Stimulated activated naive B cell treated with anti-CD40 and anti-IgM and Interleukin-4, amounts not matched to agents 10 μg/mL and 1 μg/mL and 100 μg/mL, for 72 hours (primary cell): ENCODE results near the gene TMEM178B.

ENCODE experiments used
- ATAC-seq, 2 donors: fragments of 150-1000 bp; cut with Tn5 transposase; replicated peaks; 2 replicates each; pipeline ENCODE4 v1.10.0; 2021; ENCODE audit warnings: moderate library complexity in 1 of 2
- DNase-seq: peaks from one replicate; pipeline ENCODE4 v3.0.0; 2021
- H3K27ac Mint-ChIP-seq: one replicate; pipeline ENCODE4 v1.8.0; 2022; ENCODE audit warnings: mild to moderate bottlenecking, mixed read lengths
- H3K27me3 Mint-ChIP-seq, 2 donors: one replicate each; pipeline ENCODE4 v1.8.0; 2022; ENCODE audit warnings: mixed read lengths in 2 of 2
- H3K36me3 Mint-ChIP-seq, 2 donors: one replicate each; pipeline ENCODE4 v1.8.0; 2022; ENCODE audit warnings: mixed read lengths in 2 of 2, mild to moderate bottlenecking in 1 of 2
- H3K4me1 Mint-ChIP-seq, 2 donors: one replicate each; pipeline ENCODE4 v1.8.0; 2022; ENCODE audit warnings: mixed read lengths in 2 of 2, mild to moderate bottlenecking in 1 of 2
- H3K4me3 Mint-ChIP-seq, 2 donors: one replicate each; pipeline ENCODE4 v1.8.0; 2022; ENCODE audit warnings: mild to moderate bottlenecking in 2 of 2, mixed read lengths in 2 of 2, moderate library complexity in 1 of 2
- H3K9me3 Mint-ChIP-seq, 2 donors: one replicate each; pipeline ENCODE4 v1.8.0; 2022; ENCODE audit warnings: mixed read lengths in 2 of 2, mild to moderate bottlenecking in 1 of 2

TMEM178B gene

DNA sequence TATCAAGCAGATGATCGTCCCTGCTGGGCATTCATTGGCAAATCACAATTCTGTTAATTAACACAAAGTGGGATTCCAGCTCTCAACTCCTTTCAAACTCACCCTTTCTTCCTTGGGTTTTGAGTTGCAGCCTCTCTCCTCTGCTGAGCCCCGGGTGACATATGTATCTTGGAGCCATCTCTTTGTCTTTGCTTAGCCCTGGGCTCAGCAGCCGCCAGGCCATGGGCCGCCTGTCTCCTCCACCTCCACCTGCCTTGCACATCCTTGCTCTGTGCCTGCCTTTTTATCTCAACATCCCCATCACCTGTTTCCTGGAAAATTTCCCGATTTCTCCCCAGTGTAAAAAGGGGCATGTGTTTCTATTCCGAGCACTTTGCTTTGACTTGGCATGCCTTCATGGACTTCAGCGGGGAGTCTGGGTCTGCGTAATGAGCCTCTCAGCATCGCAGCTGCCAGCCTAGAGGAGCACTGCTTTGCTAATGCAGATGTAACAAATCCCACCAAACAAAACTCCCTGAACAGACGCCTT is 336.0 kb downstream of the TMEM178B start:
- H3K9me3 Mint-ChIP-seq, result no peaks in the 10 kb centered on the region
- H3K27me3 Mint-ChIP-seq, result peaks cover 16 to 18% of the 10 kb centered on the region in 2 donors
- H3K36me3 Mint-ChIP-seq, result no peaks in the 10 kb centered on the region
- ATAC-seq (no peak), DNase-seq (no peak)
- H3K27ac Mint-ChIP-seq, result no peak overlapping the region
- no peak overlapping the region for H3K4me3 Mint-ChIP-seq
- peaks cover 0 to 2% of the 10 kb centered on the region in 2 donors for H3K4me1 Mint-ChIP-seq

DNA sequence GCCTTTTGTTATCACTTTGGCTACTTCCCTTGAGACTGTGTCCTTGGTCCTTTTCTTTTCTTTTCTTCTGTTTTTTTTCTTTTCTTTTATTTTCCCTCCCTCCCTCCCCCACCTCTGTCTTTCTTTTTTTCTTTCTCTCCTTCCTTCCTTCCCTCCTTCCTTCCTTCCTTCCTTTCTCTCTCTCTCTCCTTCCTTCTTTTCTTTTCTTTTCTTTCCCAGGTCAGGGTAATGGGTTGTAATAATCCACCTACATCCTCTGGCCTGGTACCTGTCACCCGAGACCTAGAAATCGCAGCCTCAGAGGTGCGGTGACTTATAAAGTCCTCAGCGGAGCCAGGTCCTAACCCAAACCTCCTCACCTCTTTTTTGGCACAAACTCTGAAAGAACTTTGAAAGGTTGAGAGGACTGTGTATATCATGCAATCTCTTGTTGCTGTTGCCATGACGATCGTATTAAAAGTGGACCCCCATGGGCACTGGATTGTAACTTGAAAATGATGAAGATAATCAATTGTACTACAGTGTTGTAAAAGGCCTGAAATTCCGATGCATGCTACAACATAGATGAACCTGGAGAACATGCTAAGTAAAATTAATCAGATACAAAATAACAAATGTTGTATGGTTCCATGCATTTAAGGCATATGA is 336.6 kb downstream of the TMEM178B start:
- Mint-ChIP-seq H3K27me3 (peaks cover 16 to 21% of the 10 kb centered on the region in 2 donors), H3K27ac (no peak overlapping the region), H3K4me1 (peaks cover 0 to 2% of the 10 kb centered on the region in 2 donors), H3K9me3 (no peaks in the 10 kb centered on the region), H3K36me3 (no peaks in the 10 kb centered on the region), H3K4me3 (no peak overlapping the region)
- DNase-seq, result no peak
- ATAC-seq, result no peak

DNA sequence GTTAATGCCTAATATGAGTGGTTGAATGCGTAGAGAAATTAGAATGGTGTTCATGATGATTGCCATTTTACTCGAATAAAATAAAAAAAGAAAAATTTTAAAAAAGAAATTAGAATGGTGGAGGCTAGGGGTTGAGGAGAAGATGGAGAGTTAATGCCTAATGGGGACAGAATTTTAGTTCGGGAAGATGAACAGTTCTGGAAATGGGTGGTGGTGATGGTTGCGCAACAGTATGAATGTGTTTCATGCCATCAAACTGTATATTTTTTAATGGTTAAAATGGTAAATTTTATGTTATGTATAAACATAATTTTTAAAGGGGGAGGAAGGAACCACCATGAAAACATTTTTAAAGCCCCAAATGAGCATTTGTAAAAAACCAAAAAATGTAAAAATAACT is 337.3 kb downstream of the TMEM178B start:
- Mint-ChIP-seq H3K9me3 (no peaks in the 10 kb centered on the region), H3K27ac (no peak overlapping the region), H3K27me3 (peaks cover 16 to 21% of the 10 kb centered on the region in 2 donors), H3K4me3 (no peak overlapping the region), H3K4me1 (peaks cover 0 to 2% of the 10 kb centered on the region in 2 donors), H3K36me3 (no peaks in the 10 kb centered on the region)
- no peak for DNase-seq
- ATAC-seq, result no peak

DNA sequence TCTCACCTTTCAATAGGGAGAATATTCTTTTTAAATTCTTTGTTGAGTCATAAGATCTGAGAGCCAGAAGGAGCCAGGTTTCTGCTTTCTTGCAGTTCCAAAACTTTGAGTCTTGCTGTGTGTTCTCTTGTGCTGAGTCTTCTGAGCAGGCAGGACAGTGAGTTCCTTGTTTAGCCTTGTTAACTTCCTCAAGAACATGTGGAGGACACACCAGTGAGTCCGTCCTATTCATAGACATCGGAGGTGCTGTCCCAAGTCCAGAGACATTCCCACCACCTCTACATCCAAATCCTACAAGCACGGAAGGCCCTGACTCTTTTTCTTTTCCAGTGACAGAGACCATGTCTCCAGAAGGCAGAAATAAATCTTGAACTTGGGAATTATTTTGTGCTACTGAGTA is 342.1 kb downstream of the TMEM178B start:
- H3K27ac Mint-ChIP-seq, result no peak overlapping the region
- H3K27me3 Mint-ChIP-seq, result peaks cover 0 to 5% of the 10 kb centered on the region in 2 donors
- ATAC-seq (no peak), DNase-seq (no peak)
- H3K4me3 Mint-ChIP-seq, result no peak overlapping the region
- peaks cover 0 to 1% of the 10 kb centered on the region in 2 donors for H3K4me1 Mint-ChIP-seq
- H3K9me3 Mint-ChIP-seq, result peaks cover 3% of the 10 kb centered on the region in 2 donors
- H3K36me3 Mint-ChIP-seq, result no peaks in the 10 kb centered on the region

DNA sequence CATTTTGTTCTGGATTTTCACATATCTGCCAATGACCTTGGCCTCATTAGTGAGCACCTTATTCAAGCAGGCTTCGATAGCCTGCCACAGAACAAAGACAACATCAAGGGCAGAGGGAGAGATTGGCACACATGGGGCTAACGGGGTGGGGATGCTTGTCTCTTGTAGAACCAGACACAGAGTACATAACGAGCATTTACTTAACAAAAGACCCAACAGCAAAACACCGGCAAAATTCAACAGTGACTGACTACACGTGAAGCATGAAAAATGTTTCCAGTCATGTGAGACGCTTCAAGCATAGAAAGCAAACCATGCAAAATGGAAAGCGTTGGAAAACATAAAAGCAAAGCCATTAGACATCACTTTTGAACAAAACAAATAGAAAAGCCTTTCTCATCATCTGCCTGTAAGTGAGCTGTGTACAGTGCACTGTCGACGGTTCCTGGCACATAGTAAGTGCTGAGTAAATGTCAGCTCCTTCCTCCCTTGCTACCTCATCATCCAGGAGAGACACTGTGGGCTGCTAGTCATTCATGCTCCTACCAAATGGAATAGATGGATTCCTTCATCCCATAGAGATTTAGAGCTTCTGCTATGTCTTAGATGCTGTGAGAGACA is 342.9 kb downstream of the TMEM178B start:
- Mint-ChIP-seq H3K27me3 (peaks cover 0 to 5% of the 10 kb centered on the region in 2 donors), H3K4me1 (peaks cover 0 to 1% of the 10 kb centered on the region in 2 donors), H3K27ac (no peak overlapping the region), H3K36me3 (no peaks in the 10 kb centered on the region), H3K9me3 (peaks cover 3% of the 10 kb centered on the region in 2 donors), H3K4me3 (no peak overlapping the region)
- ATAC-seq (no peak), DNase-seq (no peak)

DNA sequence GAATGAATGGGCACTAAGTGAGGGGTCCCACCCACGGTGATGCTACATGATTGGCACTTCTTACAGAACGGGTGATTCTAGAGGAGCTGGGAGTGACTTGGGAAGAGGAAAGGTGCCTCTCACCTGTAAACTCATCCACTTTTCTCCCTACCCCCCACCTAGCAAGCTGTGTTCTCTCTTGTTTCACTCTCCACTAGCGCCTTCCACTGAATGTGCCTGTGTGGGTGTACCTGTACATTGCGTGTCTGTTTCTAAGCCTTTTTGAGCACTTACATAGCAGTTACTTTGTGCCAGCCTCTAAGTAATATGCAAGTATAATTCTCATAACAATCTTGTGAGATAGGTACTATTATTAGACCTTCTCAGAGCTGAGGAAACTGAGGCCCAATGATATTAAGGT is 343.6 kb downstream of the TMEM178B start:
- peaks cover 0 to 9% of the 10 kb centered on the region in 2 donors for H3K27me3 Mint-ChIP-seq
- ATAC-seq (no peak), DNase-seq (no peak)
- no peak overlapping the region for H3K4me3 Mint-ChIP-seq
- H3K36me3 Mint-ChIP-seq, result no peaks in the 10 kb centered on the region
- peaks cover 0 to 1% of the 10 kb centered on the region in 2 donors for H3K4me1 Mint-ChIP-seq
- H3K9me3 Mint-ChIP-seq, result peaks cover 3% of the 10 kb centered on the region in 2 donors
- no peak overlapping the region for H3K27ac Mint-ChIP-seq

DNA sequence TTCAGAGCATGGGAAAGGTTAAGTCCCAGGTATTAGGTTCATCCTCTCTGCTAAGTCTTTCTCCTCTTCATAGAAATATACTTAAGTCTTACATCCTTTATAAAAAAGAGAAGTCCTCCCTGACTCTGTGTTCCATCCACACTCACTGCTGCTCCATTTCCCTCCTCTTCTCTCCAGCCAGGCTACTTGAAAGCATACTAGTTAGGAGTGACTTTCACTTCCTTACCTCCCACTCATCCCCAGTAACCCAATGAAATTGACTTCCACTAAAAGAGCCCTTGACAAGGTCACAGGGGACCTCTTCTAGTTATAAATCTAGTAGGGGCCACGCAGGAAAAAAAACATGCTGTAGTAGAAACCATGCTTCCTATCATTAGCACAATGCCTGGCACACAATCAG is 344.2 kb downstream of the TMEM178B start:
- ATAC-seq (peak in 1 of 2 donors; percentile 49), DNase-seq (no peak)
- H3K36me3 Mint-ChIP-seq, result no peaks in the 10 kb centered on the region
- H3K9me3 Mint-ChIP-seq, result peaks cover 3% of the 10 kb centered on the region in 2 donors
- no peak overlapping the region for H3K27ac Mint-ChIP-seq
- H3K4me1 Mint-ChIP-seq, result peaks cover 0 to 1% of the 10 kb centered on the region in 2 donors
- peaks cover 0 to 12% of the 10 kb centered on the region in 2 donors for H3K27me3 Mint-ChIP-seq
- H3K4me3 Mint-ChIP-seq, result no peak overlapping the region

DNA sequence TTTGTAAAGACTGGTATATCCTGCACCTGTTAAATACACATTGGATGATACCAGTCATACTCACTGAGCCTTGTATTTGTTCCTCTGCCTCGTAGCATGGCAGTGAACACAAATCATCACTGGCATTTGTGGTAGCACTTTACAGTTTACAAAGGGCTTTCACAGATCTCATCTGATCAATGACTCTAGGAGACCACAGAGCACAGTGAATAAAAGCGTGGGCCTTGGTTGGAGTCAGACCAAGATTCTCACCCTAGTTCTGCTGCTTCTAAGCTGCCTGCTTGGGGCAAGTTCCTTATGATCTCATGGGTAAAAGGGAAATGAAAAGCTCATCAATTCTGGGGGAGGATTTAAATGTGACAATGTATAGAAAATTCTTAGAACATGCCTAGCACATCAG is 347.4 kb downstream of the TMEM178B start:
- H3K36me3 Mint-ChIP-seq, result no peaks in the 10 kb centered on the region
- ATAC-seq (no peak), DNase-seq (no peak)
- no peak overlapping the region for H3K4me3 Mint-ChIP-seq
- H3K27ac Mint-ChIP-seq, result no peak overlapping the region
- H3K4me1 Mint-ChIP-seq, result peaks cover 0 to 1% of the 10 kb centered on the region in 2 donors
- peaks cover 7% of the 10 kb centered on the region in 2 donors for H3K9me3 Mint-ChIP-seq
- H3K27me3 Mint-ChIP-seq, result peaks cover 0 to 7% of the 10 kb centered on the region in 2 donors

DNA sequence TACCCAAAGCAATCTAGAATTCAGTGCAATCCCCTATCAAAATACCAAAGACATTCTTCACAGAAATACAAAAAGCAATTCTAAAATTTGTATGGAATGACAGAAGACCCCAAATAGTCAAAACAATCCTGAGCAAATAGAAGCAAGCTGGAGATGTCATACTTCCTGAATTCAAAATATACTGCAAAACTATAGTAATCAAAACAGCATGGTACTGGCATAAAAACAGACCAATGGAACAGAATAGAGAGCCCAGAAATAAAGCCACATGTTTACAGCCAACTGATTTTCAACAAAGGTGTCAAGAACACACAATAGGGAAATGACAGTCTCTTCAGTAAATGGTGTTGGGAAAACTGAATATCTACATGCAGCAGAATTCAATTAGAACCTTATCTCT is 353.3 kb downstream of the TMEM178B start:
- H3K4me1 Mint-ChIP-seq, result no peaks in the 10 kb centered on the region
- H3K27ac Mint-ChIP-seq, result no peak overlapping the region
- H3K27me3 Mint-ChIP-seq, result peaks cover 7% of the 10 kb centered on the region in 2 donors
- no peaks in the 10 kb centered on the region for H3K36me3 Mint-ChIP-seq
- no peak for DNase-seq
- no peak overlapping the region for H3K4me3 Mint-ChIP-seq
- peaks cover 12% of the 10 kb centered on the region in 2 donors for H3K9me3 Mint-ChIP-seq
- ATAC-seq, result no peak

DNA sequence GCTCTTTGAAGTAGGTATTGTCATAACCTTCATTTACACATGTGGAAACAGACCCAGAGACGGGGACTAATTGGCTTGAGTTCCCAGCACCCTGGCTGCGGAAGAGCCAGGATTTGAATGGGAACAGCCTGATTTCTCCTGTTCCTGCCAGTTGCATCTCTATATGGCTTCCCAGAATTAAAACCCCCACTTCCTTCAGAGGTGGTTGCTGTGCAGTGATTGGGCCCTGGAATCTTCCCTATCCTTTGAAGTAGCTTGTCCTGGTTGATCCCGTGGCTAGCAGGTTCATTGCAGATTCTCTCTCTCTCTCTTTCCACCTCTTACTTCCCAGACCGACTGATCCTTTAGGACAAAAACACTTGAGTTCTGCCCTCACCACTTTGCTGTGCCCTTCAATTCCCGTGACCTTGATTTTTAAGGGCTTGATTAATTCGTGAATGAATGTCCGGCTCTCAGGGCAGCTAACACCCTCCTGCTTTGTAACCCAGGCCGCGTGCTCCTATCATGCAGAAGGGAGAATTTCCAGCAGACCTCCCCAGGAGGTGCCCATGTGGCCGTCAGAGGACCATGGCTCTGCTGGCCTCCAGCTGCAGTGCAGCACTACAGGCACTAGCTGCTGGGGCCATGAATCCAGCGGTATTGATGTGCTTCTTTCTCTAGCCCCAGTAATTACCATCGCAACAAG is 356.7 kb downstream of the TMEM178B start:
- H3K4me1 Mint-ChIP-seq, result no peaks in the 10 kb centered on the region
- no peak for ATAC-seq
- H3K27me3 Mint-ChIP-seq, result peaks cover 4 to 7% of the 10 kb centered on the region in 2 donors
- H3K4me3 Mint-ChIP-seq, result no peak overlapping the region
- H3K9me3 Mint-ChIP-seq, result peaks cover 8 to 11% of the 10 kb centered on the region in 2 donors
- H3K27ac Mint-ChIP-seq, result no peak overlapping the region
- DNase-seq, result no peak
- H3K36me3 Mint-ChIP-seq, result no peaks in the 10 kb centered on the region

DNA sequence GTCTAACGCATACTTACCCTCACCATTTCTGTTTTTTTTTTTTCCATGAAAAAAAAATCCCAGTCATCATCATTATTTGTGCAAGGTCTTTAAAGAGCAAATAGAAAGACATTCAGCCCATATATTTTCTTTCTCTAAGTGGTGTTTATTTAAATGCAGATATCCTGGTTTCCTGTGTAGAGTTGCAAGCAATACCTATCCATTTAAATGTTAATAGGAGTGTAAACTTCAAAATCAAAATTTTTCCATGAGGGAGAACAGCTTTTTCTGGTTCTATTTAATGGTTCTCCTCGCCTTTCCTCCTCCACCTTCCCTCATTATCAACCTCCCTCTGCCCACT is 357.2 kb downstream of the TMEM178B start:
- Mint-ChIP-seq H3K27me3 (peaks cover 8 to 12% of the 10 kb centered on the region in 2 donors), H3K4me3 (no peak overlapping the region), H3K36me3 (no peaks in the 10 kb centered on the region)

DNA sequence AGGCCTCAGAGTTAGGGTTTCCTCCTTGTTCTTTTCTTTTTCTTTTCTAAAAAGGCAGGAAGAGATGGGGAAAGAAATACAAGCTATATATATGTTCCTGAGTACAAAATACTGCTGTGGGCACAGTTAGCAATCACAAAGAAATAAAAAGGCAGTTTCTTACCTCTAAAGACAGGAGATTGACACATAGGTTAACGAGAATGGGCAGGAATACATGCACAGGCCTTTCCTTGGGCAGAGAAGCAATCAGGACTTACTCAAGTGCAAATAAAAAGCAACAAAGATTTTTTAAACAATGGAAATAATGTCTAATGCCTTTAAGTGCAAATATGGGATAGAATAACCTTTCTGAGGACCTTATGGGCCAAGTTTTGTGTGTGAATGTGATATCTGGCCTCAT is 357.8 kb downstream of the TMEM178B start:
- Mint-ChIP-seq H3K9me3 (peaks cover 6% of the 10 kb centered on the region in 2 donors), H3K27ac (no peak overlapping the region), H3K4me3 (no peak overlapping the region), H3K36me3 (no peaks in the 10 kb centered on the region), H3K4me1 (no peaks in the 10 kb centered on the region), H3K27me3 (peaks cover 13 to 17% of the 10 kb centered on the region in 2 donors)
- DNase-seq (no peak), ATAC-seq (no peak)

More for the DNA sequence above, 357.2 kb downstream of the TMEM178B start:
- no peaks in the 10 kb centered on the region for H3K4me1 Mint-ChIP-seq
- no peak for DNase-seq
- ATAC-seq, result no peak
- peaks cover 8 to 9% of the 10 kb centered on the region in 2 donors for H3K9me3 Mint-ChIP-seq
- no peak overlapping the region for H3K27ac Mint-ChIP-seq

DNA sequence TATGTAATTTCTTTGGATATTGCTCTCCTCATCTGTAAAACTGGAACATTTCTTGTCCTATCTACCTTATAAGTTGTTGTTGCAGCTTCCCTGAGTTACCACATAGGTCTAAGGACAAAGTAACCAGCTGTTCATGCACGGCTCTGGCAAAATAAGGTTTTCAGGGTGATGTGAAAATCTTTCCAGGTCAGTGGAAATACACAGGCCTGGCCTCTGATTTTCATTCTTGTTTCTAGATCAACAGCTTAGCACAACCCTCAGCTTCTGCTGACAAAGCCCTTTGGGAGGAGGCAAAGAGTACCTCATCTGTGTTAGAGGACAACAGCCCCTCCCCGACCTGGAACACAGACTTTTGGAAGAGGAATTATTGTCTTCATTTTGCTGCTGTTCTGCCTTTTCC is 359.8 kb downstream of the TMEM178B start:
- Mint-ChIP-seq H3K27ac (no peak overlapping the region), H3K4me1 (no peaks in the 10 kb centered on the region), H3K36me3 (no peaks in the 10 kb centered on the region), H3K27me3 (peaks cover 13 to 17% of the 10 kb centered on the region in 2 donors), H3K4me3 (no peak overlapping the region), H3K9me3 (no peaks in the 10 kb centered on the region)
- ATAC-seq (no peak), DNase-seq (no peak)

DNA sequence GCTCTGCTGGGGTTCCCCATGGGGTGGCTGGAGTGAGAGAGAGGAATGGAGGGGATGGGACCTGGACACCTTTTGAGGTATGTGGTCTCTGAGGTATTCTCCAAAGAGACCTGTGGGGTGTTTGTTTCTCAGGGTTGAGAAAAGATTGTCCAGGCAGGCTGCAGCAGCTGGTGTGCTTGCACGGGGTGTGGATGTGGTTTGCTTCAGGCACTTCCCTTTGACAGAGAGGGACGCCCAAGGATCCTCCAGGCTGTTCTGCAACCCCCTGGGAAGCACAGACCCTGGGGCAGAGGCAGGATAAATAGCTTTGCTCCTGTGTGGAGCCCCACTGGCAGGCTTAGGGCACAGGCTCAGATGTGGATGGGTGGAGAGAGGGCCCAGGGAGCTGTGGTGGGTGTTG is 362.3 kb downstream of the TMEM178B start:
- no peak for ATAC-seq

More for the DNA sequence above, 362.3 kb downstream of the TMEM178B start:
- no peak for DNase-seq
- Mint-ChIP-seq H3K36me3 (no peaks in the 10 kb centered on the region), H3K4me3 (no peak overlapping the region), H3K9me3 (no peaks in the 10 kb centered on the region), H3K4me1 (no peaks in the 10 kb centered on the region), H3K27me3 (peaks cover 12 to 13% of the 10 kb centered on the region in 2 donors), H3K27ac (no peak overlapping the region)
